ENCODE results near the gene KPNA4. TPM values are rescaled to one million over a fixed set of nuclear protein-coding genes. Genes with fewer than 3 reads are reported as not detected.
A peak's percentile ranks its signal among the peaks of the same experiment; 100 is the strongest.

Gene KPNA4
- total and polyA plus RNA-seq, 2 donors from 2014 or later = 11.7 to 37.9 TPM

DNA sequence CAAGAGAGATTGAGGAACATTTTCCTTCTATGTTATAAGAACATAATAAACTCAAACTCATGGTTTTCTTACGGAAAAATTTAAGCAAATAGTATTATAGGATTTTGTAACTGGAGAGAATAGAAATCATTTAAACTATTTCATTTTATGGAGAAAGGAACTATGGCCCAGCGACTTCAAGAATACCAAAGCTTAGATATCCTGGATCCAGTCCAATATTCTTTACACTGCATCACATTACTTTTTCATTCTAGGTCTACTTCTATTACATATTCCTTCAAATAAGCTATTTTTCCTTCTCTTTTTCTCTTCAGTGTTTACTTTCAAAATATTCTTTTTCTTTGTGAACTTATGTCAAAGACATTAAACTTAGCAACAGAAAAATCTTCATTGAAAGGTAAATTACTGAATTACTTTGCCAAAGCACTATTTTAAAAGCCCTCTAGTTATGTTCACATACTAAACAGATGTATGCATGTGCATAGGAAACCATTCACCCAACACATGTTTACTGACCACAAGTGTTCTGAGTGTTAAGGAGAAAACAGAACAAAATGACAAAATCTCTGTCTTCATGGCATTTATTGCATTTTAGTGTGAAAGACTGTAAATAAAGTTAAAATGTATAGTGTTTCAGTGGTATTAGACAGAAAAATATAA lies 20.4 kb downstream of the KPNA4 start:
- H3K9ac ChIP-seq (ENCODE audit: low read length in 3 of 3) = no peak overlapping the region
- FAIRE-seq (no peak), DNase-seq (peak in 2 of 5 donors; percentile 36 to 50)
- H3K27ac ChIP-seq (ENCODE audit: low read depth in 2 of 2, low read length in 2 of 2) = no peak overlapping the region
- H3K27me3 ChIP-seq (ENCODE audit: control insufficient read depth, insufficient read depth, low read length) = no peaks in the 10 kb centered on the region
- H3K36me3 ChIP-seq (ENCODE audit: control insufficient read depth in 2 of 3, insufficient read depth in 3 of 3, low read length in 3 of 3) = no peaks in the 10 kb centered on the region
- H3K9me3 ChIP-seq (ENCODE audit: control insufficient read depth in 2 of 3, insufficient read depth in 1 of 3, low read length in 3 of 3) = peaks cover 0 to 4% (median 0%) of the 10 kb centered on the region in 3 donors
- intact Hi-C loops (cut with DNase I) = no loop called here
- no peak overlapping the region for H3K4me3 ChIP-seq (ENCODE audit: low read length in 3 of 3)
- H3K4me1 ChIP-seq (ENCODE audit: control insufficient read depth in 2 of 3, insufficient read depth in 2 of 3, low read depth in 1 of 3, low read length in 3 of 3) = no peaks in the 10 kb centered on the region
- no peak for TF ChIP-seq CTCF (IDR thresholded peaks at IDR 0.05; ENCODE audit: borderline replicate concordance, extremely low read depth, insufficient read depth)

DNA sequence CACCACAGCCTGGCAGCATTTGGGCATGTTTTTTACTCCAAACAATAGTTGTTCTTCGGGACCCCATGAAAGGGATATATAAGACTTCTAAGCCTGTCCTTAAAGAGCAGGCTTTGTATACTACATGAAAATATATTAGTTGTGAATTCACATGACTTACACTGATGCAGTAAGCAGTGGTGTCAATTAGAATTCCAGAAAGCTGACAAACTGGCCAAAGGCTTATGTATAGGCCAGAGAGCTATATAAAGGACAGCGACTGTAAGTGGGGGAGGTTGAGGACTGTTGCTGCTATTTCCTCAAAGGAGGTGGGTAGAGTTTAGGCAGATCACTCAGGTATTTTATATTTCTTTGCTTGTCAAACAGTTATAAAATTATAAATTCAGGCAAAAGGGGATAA lies 24.8 kb downstream of the KPNA4 start:
- no peak for FAIRE-seq
- no peak for TF ChIP-seq CTCF (IDR thresholded peaks at IDR 0.05; ENCODE audit: borderline replicate concordance, extremely low read depth, insufficient read depth)
- Histone ChIP-seq H3K36me3 (ENCODE audit: control insufficient read depth in 2 of 3, insufficient read depth in 3 of 3, low read length in 3 of 3) (no peaks in the 10 kb centered on the region), H3K4me3 (ENCODE audit: low read length in 3 of 3) (no peak overlapping the region), H3K9me3 (ENCODE audit: control insufficient read depth in 2 of 3, insufficient read depth in 1 of 3, low read length in 3 of 3) (no peaks in the 10 kb centered on the region), H3K9ac (ENCODE audit: low read length in 3 of 3) (no peak overlapping the region), H3K4me1 (ENCODE audit: control insufficient read depth in 2 of 3, insufficient read depth in 2 of 3, low read depth in 1 of 3, low read length in 3 of 3) (no peaks in the 10 kb centered on the region), H3K27ac (ENCODE audit: low read depth in 2 of 2, low read length in 2 of 2) (no peak overlapping the region), H3K27me3 (ENCODE audit: control insufficient read depth, insufficient read depth, low read length) (no peaks in the 10 kb centered on the region)
- no peak for DNase-seq
- intact Hi-C loops (cut with DNase I) = no loop called here

GRCh38 chr3:160538895-160539294 lies 26.5 kb downstream of the KPNA4 start:
- no peaks in the 10 kb centered on the region for H3K27me3 ChIP-seq (ENCODE audit: control insufficient read depth, insufficient read depth, low read length)
- H3K4me1 ChIP-seq (ENCODE audit: control insufficient read depth in 2 of 3, insufficient read depth in 2 of 3, low read depth in 1 of 3, low read length in 3 of 3) = no peaks in the 10 kb centered on the region
- no peak for DNase-seq
- no peak for FAIRE-seq
- intact Hi-C loops (cut with DNase I) = no loop called here
- no peak for TF ChIP-seq CTCF (IDR thresholded peaks at IDR 0.05; ENCODE audit: borderline replicate concordance, extremely low read depth, insufficient read depth)
- no peak overlapping the region for H3K4me3 ChIP-seq (ENCODE audit: low read length in 3 of 3)
- no peak overlapping the region for H3K27ac ChIP-seq (ENCODE audit: low read depth in 2 of 2, low read length in 2 of 2)
- H3K9me3 ChIP-seq (ENCODE audit: control insufficient read depth in 2 of 3, insufficient read depth in 1 of 3, low read length in 3 of 3) = no peaks in the 10 kb centered on the region
- no peak overlapping the region for H3K9ac ChIP-seq (ENCODE audit: low read length in 3 of 3)
- peaks cover 0 to 4% (median 0%) of the 10 kb centered on the region in 3 donors for H3K36me3 ChIP-seq (ENCODE audit: control insufficient read depth in 2 of 3, insufficient read depth in 3 of 3, low read length in 3 of 3)

DNA sequence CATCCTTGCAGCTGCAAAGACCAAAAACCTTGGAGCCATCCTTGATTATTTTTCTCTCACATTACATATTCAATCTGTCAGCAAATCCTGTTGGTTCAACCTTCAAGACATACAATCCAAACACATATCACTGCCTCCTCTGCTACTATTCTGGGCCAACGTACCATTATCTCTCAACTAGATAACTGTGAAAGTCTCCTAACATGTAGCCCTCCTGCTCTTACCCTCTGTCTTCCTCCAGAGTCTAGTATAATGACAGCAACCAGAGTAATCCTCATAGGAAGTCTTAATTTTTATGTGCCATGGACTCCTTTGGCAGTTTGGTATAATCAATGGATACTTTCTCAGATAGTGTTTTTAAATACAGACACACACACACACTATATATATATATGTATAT lies 27.6 kb downstream of the KPNA4 start:
- no peaks in the 10 kb centered on the region for H3K27me3 ChIP-seq (ENCODE audit: control insufficient read depth, insufficient read depth, low read length)
- H3K36me3 ChIP-seq (ENCODE audit: control insufficient read depth in 2 of 3, insufficient read depth in 3 of 3, low read length in 3 of 3) = peaks cover 0 to 4% (median 2%) of the 10 kb centered on the region in 3 donors
- no peaks in the 10 kb centered on the region for H3K4me1 ChIP-seq (ENCODE audit: control insufficient read depth in 2 of 3, insufficient read depth in 2 of 3, low read depth in 1 of 3, low read length in 3 of 3)
- TF ChIP-seq CTCF (IDR thresholded peaks at IDR 0.05; ENCODE audit: borderline replicate concordance, extremely low read depth, insufficient read depth) = no peak
- peak overlapping the region in 1 of 3 donors; percentile 3 for H3K4me3 ChIP-seq (ENCODE audit: low read length in 3 of 3)
- FAIRE-seq (no peak), DNase-seq (no peak)
- intact Hi-C loops (cut with DNase I) = no loop called here
- no peak overlapping the region for H3K27ac ChIP-seq (ENCODE audit: low read depth in 2 of 2, low read length in 2 of 2)
- H3K9ac ChIP-seq (ENCODE audit: low read length in 3 of 3) = no peak overlapping the region
- no peaks in the 10 kb centered on the region for H3K9me3 ChIP-seq (ENCODE audit: control insufficient read depth in 2 of 3, insufficient read depth in 1 of 3, low read length in 3 of 3)

All from kidney (tissue), 14 donors.